ENCODE measurements around the gene DOC2A.

The DOC2A gene

DNA sequence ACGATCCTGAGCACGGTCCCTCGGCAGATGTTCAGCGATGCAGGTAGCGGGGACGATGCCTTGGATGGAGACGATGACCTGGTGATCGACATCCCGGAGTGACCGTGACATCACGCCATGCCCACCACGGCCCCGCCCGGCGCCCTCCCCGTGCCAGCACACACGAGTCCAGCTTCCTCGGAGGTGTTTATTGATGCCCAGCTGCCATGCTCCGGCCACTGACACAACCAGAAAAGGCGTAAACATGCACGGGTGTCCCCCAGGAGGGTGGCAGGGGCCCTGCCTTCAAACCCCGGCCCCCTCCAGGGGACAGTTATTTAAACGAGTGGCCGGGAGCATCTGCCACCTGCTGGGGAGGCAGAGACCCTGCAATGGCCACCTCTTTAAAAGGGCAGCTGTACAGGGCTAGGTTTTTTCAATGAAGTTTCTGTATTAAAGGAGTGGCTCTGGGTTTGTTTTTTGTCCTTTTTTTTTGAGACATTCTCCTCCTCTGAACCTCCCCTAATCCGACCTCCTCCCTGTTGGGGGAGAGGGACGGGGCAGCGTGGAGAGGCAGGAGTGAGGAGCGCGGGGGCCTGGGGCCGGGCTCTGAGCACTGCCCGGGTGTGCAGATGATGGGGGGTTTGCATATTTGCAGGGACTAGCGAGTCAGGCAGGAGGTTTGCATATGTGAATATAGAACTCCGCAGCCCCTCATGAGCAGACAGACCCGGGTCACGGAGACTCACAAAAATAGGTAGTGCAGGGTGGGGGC, 5.3 kb downstream of the DOC2A start:
- no peak for DNase-seq (ENCODE audit: low read depth in 2 of 2)

DNA sequence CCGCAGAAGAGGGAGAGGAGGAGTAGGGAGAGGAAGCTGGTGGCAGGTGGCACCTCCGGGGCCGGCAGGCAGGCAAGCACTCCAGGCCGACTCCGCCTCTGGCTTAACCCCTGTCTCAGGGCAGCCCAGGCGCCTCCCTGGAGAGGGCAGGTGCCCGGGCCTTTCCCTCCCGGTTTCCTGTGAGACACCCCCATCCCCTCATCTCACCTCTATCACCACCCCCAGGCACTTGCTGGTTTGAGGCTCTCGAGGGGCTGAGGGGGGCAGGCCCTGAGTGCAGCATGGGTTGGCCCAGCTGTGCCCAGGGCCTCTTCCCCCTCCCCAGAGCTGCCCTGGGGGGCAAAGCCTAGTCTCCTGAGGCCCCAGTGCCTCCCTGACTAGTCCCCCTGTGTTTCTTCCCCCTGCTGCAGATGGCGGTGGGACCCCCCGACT, 6.0 kb downstream of the DOC2A start:
- no peak for DNase-seq (ENCODE audit: low read depth in 2 of 2)

DNA sequence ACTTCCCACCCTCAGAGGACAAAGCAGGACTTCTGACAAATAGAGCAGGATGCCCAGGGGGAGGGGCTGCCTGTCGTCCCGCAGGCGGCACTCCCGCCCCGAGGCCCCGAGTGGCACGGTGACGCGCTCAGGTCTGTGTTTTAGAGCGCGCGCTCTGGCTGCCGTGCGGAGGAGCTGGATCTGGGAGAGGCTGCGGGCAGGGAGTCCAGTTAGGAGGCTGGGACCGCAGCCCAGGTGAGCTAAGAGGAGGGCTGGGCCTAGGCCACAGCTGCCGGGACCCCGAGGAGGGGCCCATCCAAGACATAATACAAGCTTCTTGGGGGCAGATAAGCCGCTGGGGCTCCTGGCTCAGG, 6.4 kb downstream of the DOC2A start:
- no peak for DNase-seq (ENCODE audit: low read depth in 2 of 2)

DNA sequence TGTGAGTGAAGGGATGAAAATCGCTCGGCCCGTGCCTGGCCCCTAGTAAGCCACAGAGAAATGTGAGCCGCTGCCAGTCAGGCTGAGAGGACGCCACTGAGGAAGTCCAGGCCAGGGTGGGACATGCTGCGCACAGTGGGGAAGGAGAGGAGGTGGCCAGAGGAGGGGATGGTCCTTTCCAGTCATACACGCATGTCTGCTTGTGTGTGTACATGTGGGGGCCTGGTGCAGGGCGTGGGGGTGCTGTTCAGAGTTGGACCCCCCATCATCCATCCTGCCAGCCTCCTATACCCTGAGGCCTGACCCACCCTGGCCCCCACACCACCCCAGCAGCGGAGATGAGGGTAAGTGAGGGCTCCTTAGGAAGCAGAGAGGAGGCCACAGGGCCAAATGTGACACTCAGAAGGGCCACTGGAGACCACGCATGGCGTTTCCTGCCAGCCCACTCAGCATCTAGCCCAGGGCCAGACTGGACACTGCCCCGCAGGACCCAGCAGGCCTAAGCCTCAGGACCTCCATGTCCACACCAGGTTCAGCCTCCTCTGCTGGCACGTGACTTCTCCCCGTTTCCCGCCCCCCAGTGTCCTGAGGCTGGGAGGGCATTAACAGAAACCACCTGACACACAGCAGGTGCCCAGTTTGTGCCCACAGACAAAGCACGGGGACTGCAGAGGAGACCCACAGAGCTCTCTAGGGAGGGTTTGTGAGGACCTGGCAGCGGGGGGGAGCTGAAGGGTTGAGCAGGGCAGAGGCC, 7.0 kb downstream of the DOC2A start:
- no peak for DNase-seq (ENCODE audit: low read depth in 2 of 2)

DNA sequence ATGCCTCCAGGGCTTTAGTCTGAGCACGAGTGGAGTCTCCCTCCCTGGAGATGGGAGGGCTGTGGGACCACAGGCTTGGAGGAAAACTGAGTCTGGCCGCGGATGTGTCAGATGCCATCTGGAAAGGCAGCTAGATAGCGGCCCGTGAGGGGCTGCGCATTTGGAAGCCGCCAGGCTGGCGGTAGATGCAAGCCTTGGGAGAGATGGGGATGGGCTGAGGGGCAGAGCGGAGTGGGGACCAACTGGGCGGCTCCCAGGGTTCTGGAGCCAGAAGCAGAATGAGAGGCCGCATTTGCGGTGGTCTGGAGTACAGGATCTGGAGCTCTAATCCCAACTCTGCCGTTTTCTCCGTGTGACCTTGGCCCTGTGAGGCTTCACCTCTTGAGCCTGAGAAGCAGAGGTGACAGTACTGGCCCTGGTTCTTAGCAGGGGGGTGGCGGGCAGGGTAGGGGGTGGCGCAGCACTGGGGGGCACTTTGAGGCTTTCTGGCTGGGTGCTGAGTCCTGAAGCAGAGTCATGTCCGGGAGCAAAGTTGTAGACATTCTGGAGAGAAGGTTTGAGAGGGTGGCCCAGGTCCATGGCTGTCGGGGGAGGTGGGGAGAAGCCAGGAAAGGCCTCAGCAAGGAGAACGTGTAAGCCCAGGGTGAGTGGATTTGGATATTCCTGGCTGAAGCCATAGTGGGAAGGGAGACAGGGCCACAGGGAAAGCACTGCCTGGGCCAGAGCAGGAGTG, 8.0 kb downstream of the DOC2A start:
- DNase-seq (ENCODE audit: low read depth in 2 of 2), result no peak

DNA sequence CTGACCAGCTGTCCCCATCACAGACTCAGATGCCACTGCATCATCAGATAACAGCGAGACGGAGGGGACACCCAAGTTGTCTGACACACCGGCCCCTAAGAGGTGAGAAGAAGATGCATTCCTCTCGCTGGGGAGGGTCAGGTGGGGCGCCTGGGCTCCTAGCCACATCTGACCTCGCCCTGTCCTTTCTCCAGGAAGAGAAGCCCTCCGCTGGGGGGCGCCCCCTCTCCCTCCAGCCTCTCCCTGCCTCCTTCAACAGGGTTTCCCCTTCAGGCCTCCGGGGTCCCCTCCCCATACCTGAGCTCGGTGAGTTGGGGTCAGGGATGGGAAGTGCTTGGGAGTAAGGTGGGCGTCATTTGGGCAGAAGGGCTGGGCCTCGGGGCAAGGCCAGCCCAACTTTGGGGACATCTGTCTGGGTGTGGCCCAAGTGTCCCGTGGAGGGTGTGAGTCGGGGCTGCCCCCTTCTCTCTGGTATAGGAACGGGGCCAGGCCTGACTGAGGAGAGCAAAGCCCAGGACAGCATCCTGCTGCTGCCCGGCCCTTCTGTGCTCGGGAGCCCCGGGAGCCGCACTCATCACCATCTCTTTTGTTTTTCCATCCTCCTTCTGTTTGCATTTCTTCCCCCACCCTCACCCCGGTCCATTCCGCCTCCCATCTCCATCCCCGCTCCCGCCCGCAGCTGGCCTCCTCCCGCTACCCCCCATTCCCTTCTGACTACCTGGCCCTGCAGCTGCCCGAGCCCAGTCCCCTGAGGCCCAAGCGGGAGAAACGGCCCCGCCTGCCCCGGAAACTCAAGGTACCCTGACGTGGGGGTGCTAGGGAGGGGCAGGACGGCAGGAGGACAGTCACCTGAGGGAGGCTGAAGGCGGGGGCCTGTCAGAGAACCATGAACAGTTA, 9.8 kb downstream of the DOC2A start:
- no peak for DNase-seq (ENCODE audit: low read depth in 2 of 2)

DNA sequence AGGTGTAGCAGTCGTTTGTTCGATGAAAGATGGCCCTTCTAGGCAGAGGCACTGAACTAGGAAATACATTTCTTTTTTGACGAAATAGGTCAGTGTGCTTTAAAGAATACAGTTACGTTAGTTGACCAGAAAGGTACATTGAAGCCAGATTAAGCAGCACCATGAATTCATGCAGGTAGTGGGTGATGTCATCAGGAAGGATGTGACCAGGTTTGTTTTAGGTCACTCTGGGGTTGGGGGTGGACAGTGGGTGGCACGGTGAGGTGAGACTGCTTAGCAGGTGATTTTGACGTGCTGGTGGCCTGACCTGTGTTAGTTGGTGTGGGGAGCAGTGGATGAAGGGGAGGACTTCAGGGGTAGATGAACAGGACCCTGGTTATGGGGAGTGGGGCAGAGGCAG, 11.2 kb downstream of the DOC2A start:
- no peak for DNase-seq (ENCODE audit: low read depth in 2 of 2)

DNA sequence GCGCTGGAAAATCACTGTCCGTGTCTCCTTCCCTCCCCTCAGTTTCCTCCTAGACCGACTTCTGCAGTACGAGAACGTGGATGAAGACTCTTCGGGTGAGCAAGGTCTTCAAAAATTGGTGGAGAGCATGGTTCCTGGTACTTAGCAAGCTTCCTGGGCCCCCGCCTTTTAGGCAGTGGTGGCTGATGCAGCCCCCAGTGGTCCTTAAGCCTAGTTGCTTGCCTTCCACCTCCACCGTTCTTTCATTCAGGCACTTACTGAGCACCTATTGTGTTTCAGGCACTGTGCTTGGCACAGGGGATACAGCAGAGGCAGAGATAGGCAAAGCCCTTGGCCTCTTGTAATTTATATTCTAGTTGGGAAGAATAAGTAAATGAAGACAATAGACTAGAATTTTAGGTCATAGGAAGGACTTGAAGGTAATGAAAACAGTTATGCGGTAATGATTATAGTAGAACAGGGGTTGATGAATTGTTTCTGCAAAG, 14.0 kb downstream of the DOC2A start:
- no peak for DNase-seq (ENCODE audit: low read depth in 2 of 2)

DNA sequence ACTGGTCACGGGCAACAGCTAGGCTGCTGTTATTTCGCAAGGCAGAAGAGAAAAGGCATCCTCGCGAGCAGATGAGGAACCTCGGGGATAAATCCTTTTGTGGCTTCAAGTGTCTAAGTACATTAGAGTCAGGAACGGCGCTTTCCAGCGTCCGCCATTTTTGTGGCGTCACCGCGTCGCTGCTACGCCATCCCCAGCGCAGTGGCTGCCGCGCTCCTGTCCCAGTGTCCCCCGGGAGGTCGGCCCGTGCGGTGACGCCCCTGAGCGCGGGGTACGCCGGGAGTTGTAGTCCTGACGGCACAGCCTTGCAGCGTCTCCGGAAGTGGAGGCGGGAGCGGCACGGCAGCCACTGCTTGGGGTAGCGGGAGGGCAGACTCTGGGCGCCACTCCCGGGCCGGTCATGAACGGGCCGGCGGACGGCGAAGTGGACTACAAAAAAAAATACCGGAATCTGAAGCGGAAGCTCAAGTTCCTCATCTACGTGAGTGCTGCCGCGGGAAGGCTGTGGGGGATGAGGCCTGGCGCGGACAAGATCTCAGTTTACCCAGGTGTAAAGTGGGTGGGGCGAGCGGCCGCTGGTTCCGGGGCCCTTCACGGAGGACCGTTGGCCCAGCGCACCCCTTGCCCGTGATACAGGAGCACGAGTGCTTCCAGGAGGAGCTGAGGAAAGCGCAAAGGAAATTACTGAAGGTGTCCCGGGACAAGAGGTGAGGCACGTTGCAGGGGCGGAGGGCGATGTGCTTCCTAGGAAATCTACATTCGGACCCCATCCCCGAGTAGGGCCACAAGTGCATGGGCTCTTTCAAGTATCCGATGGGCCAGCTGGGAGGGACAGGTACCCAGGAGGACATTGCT, 14.7 kb downstream of the DOC2A start, which contains the start of gene INO80E:
TSS of gene INO80E (plus strand) at position 331 of the 855 bp plus-strand sequence. CDS start at position 401, 70 bp downstream.
- DNase-seq (ENCODE audit: low read depth in 2 of 2), result peak; percentile 98 to 99

DNA sequence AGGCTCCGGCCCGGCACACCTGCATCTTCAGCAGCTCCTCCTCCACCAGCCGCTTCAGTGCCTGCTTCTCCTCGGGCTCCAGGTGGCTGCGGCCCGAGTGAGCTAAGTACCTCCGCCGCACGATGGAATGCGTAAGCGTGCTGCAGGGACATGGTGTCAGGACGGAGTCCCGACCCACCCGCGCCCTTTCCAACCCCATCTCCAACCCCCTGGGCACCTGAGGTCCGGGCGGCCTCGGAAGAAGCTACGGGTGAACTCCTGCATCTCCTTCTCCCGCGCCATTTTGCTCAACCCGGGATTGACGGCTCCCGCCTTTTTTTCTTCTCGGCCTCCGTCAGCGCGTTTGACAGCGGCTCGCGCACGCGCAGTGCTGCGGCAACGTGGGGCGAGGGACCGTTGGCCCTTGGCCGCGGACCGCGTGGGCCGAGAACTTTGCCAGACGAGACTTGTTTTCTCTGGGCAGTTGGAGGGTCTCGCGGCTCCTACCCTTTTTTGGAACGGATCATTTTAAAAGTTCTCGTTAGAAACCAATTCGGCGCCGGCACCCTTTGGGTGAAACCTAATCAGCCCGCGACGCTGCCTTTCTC, 15.4 kb downstream of the DOC2A start, which contains the start of gene HIRIP3:
TSS of gene HIRIP3 (minus strand) at position 294 of the 587 bp plus-strand sequence. CDS start at position 282, 12 bp downstream.
- peak; percentile 72 to 82 for DNase-seq (ENCODE audit: low read depth in 2 of 2)

DNA sequence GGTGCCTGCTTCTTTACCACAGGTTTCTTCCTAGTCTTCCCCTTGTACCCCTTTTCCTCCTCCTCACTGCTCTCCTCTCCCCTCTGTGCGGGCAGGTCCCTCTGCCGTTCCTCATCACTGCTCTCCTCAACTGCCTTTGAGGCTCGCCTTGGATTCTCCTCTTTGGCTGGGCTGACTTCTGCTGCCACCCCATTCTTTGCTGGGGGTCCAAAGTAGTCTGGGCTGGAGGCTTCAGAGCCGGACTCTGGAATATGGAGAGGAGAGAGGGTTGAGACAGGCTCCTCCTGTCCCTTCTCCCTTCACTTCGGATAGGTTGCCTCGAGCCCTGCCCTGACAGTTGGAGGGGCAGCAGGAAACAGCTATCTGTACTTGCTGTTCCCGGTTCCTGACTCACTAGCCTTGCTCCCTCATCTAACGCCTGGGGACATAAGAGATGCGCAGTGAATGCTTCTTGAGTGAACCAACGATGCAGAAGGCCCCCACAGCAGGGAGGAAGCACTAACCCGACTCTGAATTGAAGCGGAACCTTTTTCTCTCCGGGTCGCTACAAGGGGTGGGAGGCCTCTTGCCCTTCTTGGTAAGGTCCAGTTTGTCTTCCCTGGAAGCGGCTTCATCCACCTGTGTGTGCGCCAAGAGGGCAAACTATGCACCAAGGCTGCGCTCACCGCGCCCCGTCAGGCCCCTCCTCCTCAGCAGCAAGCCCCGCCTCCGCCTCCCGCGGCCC, 16.1 kb downstream of the DOC2A start:
- peak in 1 of 2 donors; percentile 53 for DNase-seq (ENCODE audit: low read depth in 2 of 2)

DNA sequence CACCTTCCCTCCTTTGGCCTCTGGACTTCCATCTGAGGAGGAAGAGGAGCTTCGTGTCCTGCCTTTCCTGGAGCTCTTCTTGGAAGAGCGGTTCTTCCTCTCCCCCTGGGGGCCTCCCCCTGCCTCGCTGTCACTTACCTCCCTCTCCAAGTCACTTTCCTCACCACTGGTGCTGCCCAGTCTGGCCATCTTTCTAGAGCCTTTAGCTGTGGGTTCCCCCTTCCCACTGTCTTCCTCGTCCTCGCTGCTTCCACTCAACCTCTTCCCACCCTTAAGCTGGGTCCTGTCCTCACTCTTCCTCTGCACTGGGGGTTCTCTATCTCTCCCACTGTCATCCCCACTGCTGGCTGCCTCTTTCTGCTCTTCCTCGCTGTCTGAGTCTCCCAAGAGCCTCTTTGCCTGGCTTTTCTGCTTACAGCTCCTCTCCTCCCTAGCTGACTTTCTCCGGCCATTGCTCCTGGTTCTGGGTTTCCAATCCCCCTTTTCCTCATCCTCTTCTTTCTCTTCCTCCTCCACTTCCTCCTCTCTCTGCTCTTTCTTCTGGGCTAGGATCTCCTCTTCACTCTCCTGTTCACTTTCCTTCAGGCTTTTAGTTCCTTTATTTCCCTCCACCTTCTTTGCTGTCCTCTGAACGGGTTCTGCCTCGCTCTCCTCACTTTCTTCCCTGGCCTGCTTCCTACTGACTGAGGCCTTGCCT, 16.8 kb downstream of the DOC2A start:
- DNase-seq (ENCODE audit: low read depth in 2 of 2), result no peak

DNA sequence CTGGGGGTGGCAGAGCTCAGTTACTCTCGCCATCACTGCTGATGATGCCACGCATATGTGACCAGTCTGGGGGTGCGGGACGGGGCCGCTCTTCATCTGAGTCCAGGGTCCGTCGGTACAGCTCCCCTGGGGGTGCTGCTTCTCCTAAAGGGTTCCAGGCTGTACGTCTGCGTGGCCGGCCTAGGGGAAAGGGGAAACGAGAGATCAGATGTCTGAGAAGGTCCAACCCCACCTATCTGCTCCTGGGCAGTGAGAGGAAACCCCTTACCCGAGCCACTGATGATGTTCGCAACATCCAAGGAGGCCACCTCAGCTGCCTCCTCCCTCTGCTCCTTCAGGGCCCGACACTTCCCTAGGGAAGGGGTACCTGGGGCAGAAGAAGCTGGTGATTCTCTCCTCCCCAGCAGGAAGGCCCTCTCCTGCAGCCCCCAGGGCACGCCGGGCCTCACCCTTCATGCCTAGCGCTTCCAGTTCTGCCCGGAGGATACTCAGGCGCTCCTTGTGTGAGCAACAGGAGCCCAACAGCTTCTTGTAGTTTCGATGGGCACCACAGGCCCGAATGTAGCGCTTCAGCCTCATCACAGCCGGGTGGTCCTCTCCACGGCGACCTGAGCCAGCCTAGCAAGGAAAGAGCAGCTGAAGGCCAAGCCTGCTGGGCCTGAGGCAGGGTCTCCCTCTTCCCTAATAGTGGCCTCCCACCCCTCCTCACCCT, 17.5 kb downstream of the DOC2A start:
- no peak for DNase-seq (ENCODE audit: low read depth in 2 of 2)

DNA sequence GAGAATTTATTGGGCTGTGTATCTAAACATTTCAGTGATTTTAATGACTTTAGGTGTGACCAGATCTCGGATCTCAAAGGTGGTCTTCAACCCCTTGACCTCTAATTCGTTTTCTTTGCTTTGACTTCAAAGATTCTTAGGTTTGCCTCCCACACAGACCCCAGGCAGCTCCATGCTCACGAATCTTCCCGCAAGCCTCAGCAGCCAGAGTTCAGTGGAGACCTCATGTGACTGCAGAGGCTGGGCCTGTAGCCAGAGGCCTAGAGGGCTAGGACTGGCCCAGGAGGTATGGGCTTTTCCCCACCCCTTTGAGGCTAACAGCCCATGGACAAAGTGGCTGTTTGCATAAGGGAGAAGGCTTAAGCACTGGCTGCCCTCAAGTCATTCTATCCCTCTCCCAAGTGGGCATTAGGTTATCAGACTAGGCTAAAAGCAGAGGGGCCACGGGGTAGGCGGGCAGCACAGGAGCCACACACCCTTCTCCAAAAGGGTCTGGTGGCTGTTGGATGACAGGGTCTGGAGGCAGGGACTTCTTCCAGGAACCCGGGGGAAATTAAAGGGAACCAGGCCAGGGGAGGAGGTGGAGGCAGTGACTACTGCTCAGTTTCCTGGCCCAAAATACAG, 18.4 kb downstream of the DOC2A start:
- DNase-seq (ENCODE audit: low read depth in 2 of 2), result no peak

DNA sequence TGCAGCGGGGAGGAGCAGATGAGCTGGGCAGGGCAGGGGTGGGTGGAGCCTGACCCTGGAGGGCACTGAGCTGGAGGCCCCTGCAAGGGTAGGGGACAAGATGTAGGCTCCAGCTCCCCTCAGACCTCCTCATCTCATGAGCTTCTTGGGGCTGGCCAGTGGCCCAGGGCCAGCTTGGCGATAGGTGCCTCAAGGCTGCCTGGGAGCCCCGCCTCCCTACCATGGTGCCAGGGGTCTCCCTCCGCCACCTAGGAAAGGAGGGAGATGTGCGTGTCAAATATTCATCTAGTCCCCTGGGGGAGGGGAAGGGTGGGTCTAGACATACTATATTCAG, 19.3 kb downstream of the DOC2A start:
- no peak for DNase-seq (ENCODE audit: low read depth in 2 of 2)

DNA sequence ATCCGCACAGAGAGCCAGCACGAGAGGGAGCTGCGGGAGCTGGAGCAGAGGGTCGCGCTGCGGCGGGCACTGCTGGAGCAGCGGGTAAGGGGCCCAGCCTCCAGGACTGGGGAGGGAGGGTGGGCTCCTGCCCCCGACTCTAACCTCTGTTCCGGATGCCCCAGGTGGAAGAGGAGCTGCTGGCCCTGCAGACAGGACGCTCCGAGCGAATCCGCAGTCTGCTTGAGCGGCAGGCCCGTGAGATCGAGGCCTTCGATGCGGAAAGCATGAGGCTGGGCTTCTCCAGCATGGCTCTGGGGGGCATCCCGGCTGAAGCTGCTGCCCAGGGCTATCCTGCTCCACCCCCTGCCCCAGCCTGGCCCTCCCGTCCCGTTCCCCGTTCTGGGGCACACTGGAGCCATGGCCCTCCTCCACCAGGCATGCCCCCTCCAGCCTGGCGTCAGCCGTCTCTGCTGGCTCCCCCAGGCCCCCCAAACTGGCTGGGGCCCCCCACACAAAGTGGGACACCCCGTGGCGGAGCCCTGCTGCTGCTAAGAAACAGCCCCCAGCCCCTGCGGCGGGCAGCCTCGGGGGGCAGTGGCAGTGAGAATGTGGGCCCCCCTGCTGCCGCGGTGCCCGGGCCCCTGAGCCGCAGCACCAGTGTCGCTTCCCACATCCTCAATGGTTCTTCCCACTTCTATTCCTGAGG, 19.8 kb downstream of the DOC2A start:
- DNase-seq (ENCODE audit: low read depth in 2 of 2), result no peak

DNA sequence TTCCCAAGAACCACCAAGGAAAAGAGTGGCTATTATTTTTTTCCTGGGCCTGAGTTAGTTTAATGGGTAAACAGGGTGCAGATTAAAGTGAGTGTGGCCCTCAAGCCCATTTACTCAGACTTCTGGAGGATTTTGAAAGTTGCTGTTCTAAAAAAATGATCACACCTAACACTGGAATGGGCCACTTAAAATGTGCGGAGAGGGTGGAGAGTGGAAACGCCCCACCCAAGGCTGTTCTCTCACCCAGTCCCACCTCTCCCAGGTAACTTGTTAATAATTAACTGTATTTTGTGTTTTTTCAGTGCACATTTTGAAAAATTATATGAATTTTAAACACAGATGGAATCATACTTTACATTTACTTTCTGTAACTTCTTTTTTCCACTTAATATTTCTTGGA, 20.8 kb downstream of the DOC2A start:
- no peak for DNase-seq (ENCODE audit: low read depth in 2 of 2)
